ENCODE data around the gene RAD18.

Gene RAD18

DNA sequence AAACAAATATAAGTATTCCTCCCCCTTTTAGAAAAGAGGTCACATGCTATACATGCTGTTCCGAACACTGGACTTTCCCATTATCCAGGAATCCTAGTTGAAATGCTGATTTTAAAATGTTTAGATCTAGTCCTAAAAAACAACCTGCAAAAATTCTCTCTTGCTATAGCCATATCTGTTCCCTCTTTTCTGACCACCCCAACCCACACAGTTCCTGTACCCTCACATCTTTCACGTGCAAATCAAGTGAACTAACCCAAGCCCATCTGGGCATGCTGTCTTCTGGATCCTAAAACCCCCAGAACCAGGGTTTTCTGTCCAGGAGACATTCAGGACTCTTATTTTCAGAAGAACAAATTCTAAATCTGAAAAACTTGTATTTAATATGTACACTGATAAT is 67.4 kb downstream of the RAD18 start:
- no peak for DNase-seq

DNA sequence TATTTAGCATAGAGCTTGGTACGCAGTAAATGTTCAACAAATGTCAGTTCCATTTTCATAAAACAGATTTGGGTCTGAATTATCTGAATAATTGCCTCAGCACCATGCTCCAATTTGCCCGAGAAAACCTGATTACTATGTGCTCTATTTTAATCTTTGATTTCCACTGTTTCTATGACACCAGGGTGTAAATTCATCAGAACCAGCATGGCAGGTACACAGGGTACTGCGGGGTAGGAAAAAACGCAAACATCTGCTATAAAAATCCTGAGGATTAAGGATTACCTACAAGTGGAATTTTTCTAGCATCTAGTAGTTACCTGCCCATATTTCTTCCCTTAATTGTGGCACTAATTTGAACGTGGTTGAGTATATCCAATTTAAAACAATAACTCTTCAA is 70.3 kb downstream of the RAD18 start:
- DNase-seq = no peak

DNA sequence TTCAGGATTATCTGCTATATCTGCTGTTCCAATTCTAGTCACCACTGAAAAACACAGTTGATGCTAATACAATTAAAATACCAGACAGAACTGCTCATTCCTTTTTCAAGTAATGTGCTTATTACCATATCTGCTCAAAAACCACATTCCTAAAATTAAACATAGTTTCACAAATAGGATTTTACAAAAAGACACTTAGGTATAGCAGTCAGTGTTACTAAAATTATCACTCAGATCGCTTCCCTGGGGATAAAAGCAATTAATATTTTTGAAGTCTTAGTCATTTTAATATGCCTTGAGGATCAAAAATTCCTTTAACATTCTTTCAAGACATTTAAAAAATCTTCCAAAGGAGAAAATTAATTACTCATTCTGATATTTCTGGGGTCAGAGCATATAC is 71.5 kb downstream of the RAD18 start:
- no peak for DNase-seq

DNA sequence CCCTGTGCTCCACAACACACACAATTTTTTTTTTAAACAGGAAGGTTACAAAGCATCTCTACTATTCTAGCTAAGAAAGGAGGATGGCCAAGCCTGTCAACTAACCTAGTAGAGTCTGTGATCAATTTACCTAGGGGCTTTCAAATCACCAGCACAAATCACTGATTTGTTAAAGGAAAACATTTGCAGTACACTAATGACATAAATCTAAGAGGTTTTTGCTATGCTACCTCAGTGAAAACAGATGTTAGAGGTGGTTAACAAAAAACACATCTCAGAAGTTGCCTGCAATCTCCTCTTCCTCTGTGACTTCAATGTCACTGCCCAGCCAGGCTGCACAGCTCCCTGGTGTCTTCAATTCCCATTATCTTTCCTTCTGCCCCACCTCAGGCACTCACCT is 72.0 kb downstream of the RAD18 start:
- no peak for DNase-seq

DNA sequence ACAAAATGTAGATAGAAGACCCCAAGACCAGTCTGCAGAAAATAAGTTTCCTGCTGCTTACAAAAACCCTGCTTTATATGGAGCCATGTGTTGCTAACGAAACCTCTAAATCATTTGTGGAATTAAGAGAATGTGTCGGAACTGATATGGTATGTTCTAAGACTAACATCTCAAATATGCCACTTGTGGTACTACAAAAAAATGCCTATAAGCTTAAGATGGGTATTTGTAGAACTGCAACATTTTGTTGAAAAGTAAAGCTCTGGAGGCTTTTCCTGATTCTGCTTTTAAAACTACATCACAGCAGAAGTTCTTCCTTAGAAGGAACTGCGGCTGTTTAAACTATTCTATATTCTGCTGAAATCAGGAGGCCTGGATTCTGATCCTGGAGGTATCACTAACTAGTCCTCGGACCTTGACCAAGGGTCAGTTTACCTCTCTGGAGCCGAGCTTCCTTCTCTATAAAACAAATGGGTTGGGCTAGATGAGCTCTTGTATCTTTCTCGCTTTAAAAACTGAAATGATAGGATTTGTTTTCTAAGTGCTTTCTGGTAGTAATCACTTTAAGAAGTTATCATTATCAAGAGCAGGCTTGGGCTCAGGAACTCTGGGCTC is 74.9 kb downstream of the RAD18 start:
- no peak for DNase-seq

DNA sequence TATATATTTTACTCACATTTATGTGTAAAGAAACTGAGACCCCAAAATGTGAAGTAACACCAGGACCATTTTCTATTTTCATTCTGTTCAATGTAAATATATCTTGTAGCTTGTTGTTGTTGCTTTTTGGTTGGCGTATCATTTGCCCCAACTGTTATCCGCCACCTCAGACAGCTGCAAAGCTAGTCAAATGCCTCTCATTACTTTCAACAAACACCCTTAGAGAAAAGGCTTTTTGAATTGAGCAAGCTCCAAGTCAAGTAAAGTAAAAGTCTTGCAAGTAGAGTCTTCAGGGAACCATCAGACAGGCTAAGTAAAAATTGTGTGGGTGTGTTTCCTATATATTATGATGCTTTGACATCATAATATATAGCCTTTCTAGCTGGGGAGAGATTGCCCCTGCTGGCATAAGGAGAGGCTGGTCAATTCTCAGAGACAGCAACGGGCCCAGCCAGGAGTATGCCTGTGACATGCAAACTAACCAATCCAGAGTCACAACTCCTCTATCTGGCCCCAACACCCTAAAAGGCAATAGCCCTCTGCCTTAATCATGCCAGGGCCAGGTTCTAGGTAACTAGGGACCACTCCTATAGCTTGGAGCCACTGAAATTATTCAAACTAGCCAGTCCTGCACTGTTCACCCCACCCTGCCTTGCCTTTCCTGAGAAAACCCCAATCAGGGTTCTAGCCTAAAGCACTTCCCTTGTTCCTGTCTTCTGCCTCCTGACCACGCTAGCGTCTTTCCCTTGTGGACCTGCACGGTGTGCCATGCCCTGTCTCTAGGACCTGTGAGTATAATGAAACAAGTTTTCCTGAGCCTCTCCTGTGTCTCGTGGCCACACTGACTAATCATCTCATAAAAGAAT is 75.6 kb downstream of the RAD18 start:
- no peak for DNase-seq

DNA sequence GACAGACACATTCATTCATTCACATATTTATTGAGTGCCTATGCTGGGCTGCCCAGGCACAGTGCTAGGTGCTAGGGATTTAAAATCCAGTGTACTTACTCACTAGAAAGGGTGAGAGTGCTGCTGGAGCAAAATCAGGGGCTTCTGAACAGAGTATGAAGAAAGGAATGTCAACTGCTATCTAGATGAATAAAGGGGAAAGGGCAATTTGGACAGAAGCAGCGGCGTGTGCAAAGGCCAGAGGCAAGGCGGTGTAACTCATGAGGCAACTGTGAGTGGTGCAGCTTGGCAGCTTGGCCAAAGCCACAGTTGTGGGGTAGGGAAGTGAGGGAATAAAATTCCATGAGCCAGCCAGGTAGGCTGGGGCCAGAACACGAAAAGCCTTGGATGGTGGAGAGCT is 76.7 kb downstream of the RAD18 start:
- DNase-seq = no peak

DNA sequence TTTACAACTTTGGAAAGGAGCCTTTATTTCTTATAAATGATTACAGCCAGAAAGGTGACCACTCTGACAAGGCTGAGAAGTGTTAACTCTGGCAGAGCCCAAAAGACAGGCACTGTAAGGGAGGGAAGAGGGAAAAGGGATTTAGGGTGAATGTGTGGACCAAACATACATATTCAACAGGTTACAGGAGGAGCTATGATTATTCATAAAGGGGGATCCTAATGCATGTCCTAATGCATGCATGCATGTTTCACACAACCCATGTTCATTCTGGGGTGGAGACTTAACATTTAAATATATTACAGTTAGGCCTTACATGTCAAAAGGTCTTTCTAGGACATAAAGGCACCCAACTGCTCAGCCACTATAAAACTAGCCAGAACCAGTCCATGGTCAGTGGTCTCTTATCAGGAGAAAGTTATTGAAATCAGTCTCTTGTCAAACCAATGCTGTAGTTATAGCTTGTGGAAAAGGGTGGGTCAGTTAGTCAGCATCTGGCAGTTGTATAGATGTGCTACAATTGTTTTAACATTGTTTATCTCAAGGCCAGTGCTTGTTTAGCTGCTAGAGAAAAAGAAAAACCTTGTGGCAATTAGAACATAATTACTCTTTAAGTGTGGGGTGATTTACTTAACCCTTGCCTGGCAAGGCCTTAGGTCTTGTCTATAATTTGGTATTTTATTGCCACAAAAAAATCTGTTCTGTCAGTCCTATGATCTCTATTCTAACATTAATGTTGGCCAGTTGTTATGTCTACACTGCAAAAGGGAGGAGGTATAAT is 77.5 kb downstream of the RAD18 start:
- DNase-seq = no peak

DNA sequence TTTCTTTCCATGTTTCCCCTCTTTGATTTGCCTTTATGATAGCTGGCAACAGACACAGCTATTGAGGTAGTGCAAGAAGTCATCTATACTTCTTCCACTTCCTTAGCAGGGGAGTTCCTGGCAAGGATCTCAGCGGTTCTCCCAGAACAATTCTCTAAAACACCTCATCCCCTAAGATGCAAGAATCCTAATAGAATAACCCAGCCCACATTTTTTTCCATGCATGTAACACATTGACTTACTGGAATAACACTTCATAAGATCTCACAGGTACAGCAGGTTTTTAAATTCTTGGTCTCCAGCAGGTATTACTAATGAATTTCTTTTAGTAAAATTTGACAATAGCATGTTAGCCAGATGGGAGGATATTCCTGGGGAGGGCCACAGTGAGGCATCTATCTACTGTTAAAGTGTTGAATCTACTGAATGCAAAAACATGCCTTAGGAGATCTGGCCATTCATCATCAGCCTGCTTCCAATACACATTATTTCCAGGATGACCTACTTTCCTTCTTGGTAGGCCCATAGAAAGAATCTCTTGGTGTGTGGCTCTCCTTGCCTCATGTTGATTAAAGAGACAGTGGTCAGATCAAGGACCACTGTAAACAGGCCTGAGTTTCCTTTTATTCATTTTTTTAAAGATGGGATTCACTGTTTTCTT is 78.5 kb downstream of the RAD18 start:
- no peak for DNase-seq

DNA sequence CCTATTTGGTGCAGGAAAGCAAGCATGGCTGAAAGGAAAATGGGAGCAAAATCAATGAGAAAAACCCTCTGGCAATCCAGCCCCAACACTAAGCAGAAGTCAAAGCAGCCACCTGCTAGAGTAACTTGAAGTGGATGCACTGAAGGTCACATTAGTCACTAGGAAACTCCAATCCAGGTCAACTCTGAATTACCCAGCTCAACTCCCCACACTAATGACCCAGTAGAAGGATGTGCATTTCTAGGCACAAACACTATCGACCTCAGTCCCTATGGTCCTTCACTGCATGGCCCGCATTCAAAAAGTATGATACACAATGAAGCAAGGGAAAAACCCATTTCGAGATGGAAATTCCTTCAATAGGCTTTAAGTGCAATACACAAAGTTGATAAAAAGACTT is 80.6 kb downstream of the RAD18 start:
- DNase-seq = no peak

DNA sequence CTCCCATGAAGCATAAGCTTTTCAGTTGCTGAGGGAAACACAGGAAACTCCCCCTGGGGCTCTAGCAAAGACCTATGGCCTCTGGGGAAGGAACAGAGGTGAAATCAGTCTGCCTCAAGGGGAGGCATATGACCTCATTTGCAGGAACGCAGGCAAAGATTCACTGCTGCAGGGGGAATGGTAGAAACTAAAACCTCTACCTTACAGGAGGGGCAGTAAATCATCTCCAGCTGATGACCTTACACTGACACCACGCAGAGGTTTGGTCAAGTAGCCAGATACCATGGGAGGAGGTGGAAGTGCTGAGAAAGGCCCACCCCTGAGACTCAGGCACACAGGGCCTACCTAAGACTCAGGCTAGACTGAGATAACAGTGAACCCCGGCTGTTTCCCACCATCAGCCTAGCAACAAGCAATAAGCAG is 81.1 kb downstream of the RAD18 start:
- DNase-seq = no peak

DNA sequence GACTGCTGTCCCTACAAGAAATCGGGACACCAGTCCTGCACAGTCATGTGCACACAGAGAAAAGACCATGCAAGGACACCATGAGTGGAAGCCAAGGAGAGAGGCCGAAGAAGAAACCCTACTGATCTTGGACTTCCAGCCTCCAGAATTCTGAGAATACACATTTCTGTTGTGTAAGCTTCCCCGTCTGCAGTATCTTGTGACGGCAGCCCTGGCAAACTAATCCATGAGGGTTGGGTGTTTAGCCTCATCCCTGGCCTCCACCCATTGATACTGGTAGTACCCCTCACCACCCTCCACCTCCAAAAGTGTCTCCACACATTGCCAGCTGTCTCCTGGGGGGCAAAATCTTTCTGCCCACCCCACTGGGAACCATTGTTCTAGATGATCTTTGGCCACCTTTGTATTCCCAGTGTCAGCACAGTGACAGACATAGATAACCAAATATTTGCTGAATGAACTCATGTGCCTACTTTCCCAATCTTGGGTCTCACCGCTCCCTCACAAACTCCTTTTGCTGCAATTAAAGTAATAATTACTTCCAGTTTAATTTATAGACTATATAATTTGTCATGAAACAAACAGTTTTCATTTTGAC is 83.8 kb downstream of the RAD18 start:
- no peak for DNase-seq

DNA sequence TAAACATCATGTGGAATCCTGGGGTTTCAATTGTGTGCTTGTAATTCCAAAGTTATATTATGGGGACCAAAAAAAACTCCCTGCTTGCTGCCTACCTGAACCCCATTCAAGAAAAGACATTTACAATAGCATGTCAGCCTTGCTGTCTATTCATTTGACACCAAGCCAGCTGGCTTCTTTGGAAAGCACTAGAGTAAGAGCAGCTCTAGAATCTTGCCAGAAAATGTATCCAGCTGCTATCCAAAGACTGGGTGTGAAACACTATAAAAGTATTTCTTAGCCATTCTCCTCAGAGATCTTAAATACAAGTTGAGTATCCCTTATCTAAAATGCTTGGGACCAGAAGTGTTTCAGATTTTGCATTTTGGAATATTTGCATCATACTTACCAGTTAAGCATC is 87.4 kb downstream of the RAD18 start:
- no peak for DNase-seq

DNA sequence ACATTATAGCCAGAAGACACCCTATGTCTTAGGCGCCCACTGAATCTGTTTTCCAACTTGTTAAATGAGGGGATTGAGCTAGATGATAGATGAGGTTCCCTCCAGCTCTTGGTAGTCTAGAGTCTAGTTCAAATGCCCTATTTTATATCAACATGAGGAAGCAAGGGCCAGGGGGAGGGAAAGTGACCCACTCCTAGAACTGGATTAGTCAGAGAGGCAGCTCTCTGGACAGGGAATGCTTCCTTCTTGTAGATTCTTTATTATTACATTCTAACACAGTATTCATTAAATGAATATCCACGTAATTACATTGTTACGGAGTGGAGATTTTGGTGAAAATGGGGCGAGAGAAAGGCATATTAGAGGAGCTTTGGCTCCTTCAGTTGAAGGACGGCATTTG is 89.5 kb downstream of the RAD18 start:
- DNase-seq = no peak

DNA sequence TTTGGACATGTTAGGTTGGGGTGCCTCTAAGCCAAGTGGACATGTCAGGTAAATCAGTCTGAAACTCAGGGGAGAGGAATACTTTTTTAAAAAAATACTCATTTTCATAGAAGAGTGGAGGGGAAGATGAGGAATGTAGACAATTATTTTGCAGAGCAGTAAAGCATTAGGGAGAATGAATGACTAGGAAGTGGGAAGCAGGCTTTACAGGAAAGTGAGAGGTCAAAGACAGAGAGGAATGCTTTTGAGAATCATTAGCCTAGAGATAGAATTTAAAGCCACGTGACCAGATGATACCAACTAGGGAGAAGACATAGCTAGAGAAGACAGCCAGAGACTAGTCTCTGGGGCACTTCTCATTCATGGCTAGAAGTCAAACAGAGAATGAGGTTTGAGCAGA is 91.0 kb downstream of the RAD18 start:
- no peak for DNase-seq

DNA sequence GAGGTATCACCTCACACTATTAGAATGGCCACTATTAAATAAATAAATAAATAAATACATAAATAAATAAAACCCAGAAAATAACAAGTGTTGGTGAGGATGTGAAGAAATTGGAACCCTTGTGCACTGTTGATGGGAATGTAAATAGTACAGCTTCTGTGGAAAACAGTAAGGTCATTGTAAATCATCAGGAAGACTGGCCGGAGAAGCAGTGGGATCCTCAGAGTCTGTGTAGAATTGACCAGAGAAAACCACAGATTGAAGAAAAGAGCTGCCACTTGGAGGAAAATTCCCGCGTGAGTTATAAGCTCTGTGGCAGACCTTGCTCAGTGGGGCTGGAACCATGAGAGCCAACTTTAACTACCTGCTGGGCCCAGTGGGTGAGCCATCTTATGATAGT is 92.0 kb downstream of the RAD18 start:
- no peak for DNase-seq

DNA sequence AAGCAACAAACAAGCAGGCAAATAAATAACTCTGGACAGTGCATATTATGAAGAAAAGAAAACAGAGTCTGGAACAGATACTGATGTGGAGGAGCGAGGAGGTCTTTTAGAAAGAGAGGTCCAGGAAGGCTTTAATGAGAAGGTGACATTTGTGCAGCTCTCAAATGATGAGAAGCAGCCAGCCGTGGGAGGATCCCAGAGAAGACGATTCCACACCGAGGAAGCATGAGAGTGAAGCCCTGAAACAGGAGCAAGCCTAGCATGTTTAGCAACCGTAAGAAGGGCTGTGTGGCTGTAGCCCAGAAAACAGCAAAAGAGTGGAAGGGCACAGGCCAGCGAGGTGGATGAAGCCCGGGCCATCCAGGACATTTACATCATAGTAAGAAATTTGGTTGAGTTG is 93.1 kb downstream of the RAD18 start:
- DNase-seq = no peak

DNA sequence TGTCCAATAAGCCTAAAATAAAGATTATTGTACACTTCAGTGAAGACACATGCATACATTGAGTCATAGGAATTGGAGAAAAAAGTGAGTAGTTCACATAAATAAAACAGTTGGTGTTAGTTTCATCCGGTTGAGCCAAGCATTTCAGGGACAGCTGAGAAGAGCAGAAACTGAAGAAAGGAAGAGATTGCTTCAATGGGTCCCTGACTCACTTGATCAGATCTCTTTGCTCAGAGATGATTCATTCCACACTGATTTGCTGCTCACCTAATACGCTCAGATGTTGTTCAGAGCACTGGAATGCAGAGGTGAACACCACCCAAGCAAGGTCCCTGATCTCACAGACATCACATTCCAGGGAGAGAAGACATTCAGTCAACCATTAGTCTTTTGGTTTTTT is 93.7 kb downstream of the RAD18 start:
- no peak for DNase-seq

DNA sequence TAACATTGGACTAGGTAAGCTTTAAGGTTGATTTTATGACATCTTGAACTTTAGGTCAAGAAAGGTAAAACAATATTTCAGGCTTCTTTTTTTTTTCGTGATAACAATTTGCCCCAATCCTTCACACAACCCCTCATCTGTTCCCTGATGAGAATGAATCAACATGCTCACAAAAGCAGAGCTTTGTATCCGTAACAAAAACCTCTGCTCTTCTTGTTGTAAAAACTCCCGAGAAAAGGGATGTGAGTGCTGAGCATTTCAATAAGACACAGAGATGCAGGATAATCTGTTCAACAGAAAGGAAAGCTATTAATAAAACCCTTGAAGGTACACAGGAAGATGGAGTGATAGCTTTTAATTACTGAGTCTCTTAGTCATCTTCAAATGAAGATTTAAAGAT is 94.3 kb downstream of the RAD18 start:
- no peak for DNase-seq

DNA sequence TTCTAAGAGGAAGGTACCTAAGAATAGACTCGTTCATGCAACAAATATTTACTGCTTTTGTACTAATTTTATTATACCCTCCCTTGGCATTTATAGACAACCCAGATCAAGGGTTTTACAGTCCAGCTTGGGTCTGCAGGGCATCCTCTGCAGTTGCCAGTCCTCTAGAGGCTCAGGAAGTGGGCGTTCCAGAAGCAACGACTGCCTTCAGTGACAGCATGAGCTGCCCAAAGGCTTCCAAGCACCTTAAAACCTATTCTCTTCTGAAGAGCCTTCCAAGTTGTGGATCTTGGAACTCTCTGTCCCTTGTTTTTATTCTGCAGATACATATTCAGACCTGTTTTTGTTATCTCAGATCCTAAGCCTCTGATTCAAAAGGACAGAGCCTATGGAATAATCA is 95.6 kb downstream of the RAD18 start:
- DNase-seq = no peak

DNA sequence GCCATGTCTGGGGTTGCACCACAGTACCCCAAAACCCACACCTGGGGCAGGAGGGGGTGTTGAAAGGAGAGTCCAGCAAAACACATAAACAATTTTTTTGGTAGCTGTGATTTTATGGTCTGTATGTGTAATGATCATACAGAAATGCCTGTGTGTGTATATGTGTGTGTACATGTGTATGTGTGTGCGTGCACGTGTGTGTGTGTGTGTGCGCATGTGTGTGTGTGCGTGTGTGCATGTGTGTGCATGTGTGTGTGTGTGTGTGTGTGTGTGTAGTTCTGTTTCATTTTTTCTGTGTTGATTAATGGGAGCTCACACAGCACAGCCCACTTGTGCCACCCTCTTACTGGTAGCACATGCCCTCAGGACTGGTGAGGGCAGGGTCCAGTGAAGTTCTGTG is 97.6 kb downstream of the RAD18 start:
- DNase-seq = no peak

DNA sequence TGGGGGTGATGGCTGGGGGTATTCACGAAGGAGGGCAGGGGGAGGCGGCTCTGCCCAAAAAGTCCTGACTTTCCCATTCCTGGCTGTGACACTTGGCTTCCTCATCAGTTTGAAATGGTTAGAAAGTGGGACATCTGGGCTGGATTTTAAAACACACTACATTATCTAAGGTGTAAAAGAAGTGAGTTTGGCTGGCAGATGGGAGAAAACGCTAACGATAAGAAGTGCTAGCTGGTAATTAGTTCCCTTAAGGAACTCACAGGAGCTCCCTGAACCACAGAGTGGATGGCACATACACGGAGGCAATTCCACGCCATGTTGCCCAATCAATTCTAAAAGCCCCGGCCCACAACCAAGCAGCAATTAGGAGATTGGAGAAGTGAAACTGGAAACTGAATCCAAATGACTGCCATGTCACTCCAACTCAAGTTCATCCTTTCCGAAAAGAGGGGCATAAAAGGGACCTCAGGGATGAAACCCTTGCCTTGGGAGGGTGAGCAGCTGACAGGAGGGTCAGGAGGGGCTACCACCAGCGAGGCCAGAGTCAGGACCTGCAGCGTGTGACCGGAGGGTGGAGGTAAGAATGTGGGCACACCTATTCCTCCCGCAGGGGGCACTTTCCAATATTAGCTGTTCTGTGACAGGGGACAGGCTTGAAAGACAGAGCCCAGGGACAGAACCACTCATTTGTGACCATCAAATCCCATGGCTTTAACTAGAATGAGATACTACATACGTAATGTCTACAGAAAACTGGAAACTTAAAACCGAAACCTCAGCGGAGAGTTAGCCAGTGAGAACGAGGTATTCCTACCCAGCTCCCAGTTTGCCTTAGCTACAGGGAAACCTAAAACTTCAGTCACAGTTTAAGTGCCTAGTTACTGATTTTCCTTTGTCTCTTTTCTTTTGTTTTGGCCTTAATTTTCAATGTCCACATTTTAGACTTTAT is 98.6 kb downstream of the RAD18 start:
- DNase-seq = no peak
